Natural killer cell (primary cell): ENCODE measurements around the gene FHDC1. TPM values are rescaled to one million over a fixed set of nuclear protein-coding genes. Genes with fewer than 3 reads are reported as not detected.

Experiments used
- ATAC-seq, 3 donors: fragments of 150-1000 bp in 2 of 3; fragments of 200-7000 bp in 1 of 3; cut with Tn5 transposase; 1 replicate in 1 of 3; 2 replicates in 2 of 3; pipeline ENCODE4 v1.10.0; 2021; ENCODE audit warnings: mild to moderate bottlenecking in 2 of 3, moderate library complexity in 2 of 3
- DNase-seq, 2 donors: peaks; one replicate each; pipeline versions ENCODE4 v3.0.0 to v3.0.0-alpha.2; 2013 to 2021; ENCODE audit warnings: mixed read lengths in 1 of 2
- H3K27ac ChIP-seq: one replicate; pipeline ENCODE4 v1.5.1; 2013; ENCODE audit warnings: mild to moderate bottlenecking, low read length
- H3K27me3 ChIP-seq: one replicate; pipeline ENCODE4 v1.6.1; 2013; ENCODE audit warnings: low read length; ENCODE audit not compliant: control insufficient read depth, insufficient read depth
- H3K36me3 ChIP-seq: one replicate; pipeline ENCODE4 v1.6.1; 2013; ENCODE audit warnings: low read length; ENCODE audit not compliant: control insufficient read depth, insufficient read depth
- H3K4me1 ChIP-seq: one replicate; pipeline ENCODE4 v1.6.1; 2013; ENCODE audit warnings: low read length; ENCODE audit not compliant: control insufficient read depth, insufficient read depth
- H3K4me3 ChIP-seq: one replicate; pipeline ENCODE4 v1.5.1; 2013; ENCODE audit warnings: low read length
- H3K9me3 ChIP-seq: one replicate; pipeline ENCODE4 v1.6.1; 2013; ENCODE audit warnings: low read length; ENCODE audit not compliant: control insufficient read depth, insufficient read depth
- H3K27ac Mint-ChIP-seq, 2 donors: one replicate each; pipeline ENCODE4 v1.8.0; 2022; ENCODE audit warnings: mild to moderate bottlenecking in 2 of 2, mixed read lengths in 2 of 2, moderate library complexity in 1 of 2
- H3K27me3 Mint-ChIP-seq, 2 donors: one replicate each; pipeline ENCODE4 v1.8.0; 2022; ENCODE audit warnings: low read depth in 2 of 2, mixed read lengths in 2 of 2
- H3K36me3 Mint-ChIP-seq: one replicate; pipeline ENCODE4 v1.8.0; 2022; ENCODE audit warnings: mixed read lengths
- H3K4me1 Mint-ChIP-seq, 2 donors: one replicate each; pipeline ENCODE4 v1.8.0; 2022; ENCODE audit warnings: mixed read lengths in 2 of 2
- H3K4me3 Mint-ChIP-seq: one replicate; pipeline ENCODE4 v1.8.0; 2022; ENCODE audit warnings: mild to moderate bottlenecking, moderate library complexity, mixed read lengths
- H3K9me3 Mint-ChIP-seq, 2 donors: one replicate each; pipeline ENCODE4 v1.8.0; 2022; ENCODE audit warnings: mixed read lengths in 2 of 2
- WGBS: methylation state at CpG from one replicate; pipeline ENCODE4 v1.1.7; 2013; ENCODE audit warnings: missing lambda C conversion rate; ENCODE audit not compliant: insufficient coverage; 5-methylcytosine and 5-hydroxymethylcytosine counted together
- intact Hi-C: fragments of 100-400 bp; cut with micrococcal nuclease; formaldehyde crosslinking; loops from one replicate; pipeline ENCODE4 v1.14.2; 2022
- total RNA-seq, 4 donors: library from RNA; stranded (reverse); fragments of 120-200 nt in 1 of 4; gene quantifications; one replicate each; pipeline versions ENCODE4 v1.2.3 to v1.2.4, GENCODE V29; 2013 to 2022
- TF ChIP-seq, protein P1 (sequence below): fragments of 200-600 bp; IDR thresholded peaks from one replicate; pipeline ENCODE4 v1.8.0; 2022; ENCODE audit warnings: antibody characterized with exemption

FHDC1 gene
- total RNA-seq, 3 donors from 2014 or later (not counting 1 experiment from before 2014, with no cell fraction given), result 0.10 to 0.23 (median 0.16) TPM

DNA sequence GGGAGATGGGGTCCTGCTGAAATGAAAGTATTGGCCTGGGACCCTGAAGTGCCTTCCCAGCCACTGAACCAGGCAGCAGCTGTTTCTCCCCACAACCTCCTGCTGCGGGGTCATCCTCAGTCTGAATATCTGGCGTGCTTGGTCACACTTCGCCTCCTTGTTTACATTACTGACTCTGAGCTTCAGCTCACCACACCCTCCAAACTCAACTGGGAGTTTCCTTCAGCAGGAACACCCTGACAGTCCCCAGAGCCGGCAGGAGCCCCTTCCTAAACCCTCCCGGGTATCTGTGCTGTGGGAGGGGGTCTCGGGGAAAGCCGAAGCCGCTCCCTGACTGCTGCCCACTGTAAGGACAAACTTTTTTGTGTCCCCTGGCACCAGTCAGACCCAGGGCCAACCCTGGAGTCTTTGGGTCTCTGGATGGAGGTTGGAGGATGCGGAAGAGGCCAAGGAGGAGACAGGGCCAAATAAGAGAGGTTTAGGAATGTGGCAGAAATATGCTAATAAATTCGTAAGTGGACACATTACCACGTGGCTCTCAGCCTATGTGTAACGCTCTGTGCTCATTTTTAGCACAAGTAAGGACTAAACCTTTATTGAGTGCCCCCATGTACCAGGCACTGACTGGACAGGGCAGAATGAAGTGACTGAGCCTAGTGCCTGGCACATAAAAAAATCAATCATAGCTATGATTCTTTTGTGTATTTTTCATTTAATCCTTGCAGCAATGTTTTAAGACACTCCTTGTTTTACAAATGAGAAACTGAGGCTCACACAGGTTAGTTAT lies 20.7 kb downstream of the FHDC1 start:
- no peak overlapping the region for H3K4me3 ChIP-seq
- DNase-seq, result no peak
- no peaks in the 10 kb centered on the region for H3K9me3 ChIP-seq
- Mint-ChIP-seq H3K27me3 (no peaks in the 10 kb centered on the region), H3K4me1 (peaks cover 26 to 36% of the 10 kb centered on the region in 2 donors), H3K4me3 (peak overlapping the region; percentile 85), H3K27ac (peak overlapping the region; percentile 82 to 93), H3K9me3 (no peaks in the 10 kb centered on the region), H3K36me3 (no peaks in the 10 kb centered on the region)
- 85% methylated on average over 12 of the region's 12 CpGs for WGBS
- TF ChIP-seq, protein P1, sequence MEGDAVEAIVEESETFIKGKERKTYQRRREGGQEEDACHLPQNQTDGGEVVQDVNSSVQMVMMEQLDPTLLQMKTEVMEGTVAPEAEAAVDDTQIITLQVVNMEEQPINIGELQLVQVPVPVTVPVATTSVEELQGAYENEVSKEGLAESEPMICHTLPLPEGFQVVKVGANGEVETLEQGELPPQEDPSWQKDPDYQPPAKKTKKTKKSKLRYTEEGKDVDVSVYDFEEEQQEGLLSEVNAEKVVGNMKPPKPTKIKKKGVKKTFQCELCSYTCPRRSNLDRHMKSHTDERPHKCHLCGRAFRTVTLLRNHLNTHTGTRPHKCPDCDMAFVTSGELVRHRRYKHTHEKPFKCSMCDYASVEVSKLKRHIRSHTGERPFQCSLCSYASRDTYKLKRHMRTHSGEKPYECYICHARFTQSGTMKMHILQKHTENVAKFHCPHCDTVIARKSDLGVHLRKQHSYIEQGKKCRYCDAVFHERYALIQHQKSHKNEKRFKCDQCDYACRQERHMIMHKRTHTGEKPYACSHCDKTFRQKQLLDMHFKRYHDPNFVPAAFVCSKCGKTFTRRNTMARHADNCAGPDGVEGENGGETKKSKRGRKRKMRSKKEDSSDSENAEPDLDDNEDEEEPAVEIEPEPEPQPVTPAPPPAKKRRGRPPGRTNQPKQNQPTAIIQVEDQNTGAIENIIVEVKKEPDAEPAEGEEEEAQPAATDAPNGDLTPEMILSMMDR, result no peak
- H3K4me1 ChIP-seq, result peaks cover 20% of the 10 kb centered on the region
- peak overlapping the region; percentile 26 for H3K27ac ChIP-seq
- H3K27me3 ChIP-seq, result no peaks in the 10 kb centered on the region
- ATAC-seq, result peak in 1 of 3 donors; percentile 9
- intact Hi-C loops, result no loop called here
- no peaks in the 10 kb centered on the region for H3K36me3 ChIP-seq

DNA sequence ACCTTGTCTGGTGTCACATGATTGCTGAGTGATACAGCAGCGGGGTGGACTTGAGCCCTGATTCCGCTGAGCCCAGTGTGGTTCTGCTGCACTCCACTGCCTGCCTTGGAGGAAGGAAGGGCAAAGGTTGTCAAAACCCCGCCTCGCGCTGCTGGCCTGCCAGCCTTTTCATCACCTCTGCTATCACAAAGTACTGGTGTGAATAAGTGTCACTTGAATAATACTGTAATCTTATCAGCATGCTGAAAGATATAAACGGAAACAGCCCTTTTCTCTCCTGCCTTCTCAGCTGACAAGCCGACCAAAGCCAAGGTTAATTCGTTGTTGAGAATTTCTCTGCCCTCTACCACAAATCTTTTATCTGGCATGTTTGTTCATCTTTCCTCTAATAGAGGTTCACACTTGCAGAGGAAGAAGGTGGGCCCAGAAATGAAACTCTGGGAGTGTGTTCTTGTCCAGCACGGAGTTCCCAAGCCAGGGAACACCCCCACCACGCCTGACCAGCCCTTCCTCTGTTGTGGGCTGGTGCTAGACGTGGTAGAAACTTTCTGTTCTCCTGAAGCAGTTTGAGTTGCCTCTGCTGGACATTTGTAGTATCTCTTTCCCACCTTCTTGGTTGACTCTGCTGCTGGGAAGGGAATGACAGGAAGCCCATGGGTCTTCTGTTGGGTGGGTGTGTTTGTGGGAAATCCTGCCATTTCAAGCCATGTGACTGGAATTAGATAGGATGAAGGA lies 21.5 kb downstream of the FHDC1 start:
- intact Hi-C loops, result no loop called here
- Histone ChIP-seq H3K9me3 (no peaks in the 10 kb centered on the region), H3K36me3 (no peaks in the 10 kb centered on the region), H3K27me3 (no peaks in the 10 kb centered on the region), H3K4me3 (no peak overlapping the region), H3K27ac (peak overlapping the region; percentile 26), H3K4me1 (peaks cover 20% of the 10 kb centered on the region)
- TF ChIP-seq, protein P1, result no peak
- Mint-ChIP-seq H3K36me3 (no peaks in the 10 kb centered on the region), H3K27me3 (no peaks in the 10 kb centered on the region), H3K27ac (peak overlapping the region; percentile 82 to 93), H3K4me1 (peaks cover 26 to 36% of the 10 kb centered on the region in 2 donors), H3K9me3 (no peaks in the 10 kb centered on the region), H3K4me3 (peak overlapping the region; percentile 85)
- ATAC-seq, result peak; percentile 86 to 90 (median 88)
- 43% methylated on average over 11 of the region's 11 CpGs for WGBS
- peak; percentile 7 to 33 for DNase-seq

DNA sequence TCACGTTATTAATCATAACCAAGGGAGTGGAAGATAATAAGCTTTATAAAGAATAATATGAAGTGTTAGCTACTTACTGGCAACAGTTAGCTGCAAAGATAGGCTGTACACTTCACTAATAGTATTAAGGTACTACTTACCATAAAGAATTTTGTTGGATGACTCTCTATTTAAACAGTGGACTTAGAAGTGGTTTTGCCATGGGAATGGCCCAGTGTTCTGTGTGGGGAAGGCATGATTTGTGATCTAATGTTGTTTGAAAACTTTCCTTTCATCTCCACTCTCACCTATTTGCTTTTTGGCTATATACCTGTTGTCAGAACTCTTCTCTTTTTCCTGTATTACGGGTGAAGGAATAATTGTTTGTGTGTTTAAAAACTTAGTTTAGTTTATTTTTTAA lies 23.0 kb downstream of the FHDC1 start:
- Histone ChIP-seq H3K27me3 (no peaks in the 10 kb centered on the region), H3K27ac (no peak overlapping the region), H3K4me3 (no peak overlapping the region), H3K4me1 (peaks cover 20% of the 10 kb centered on the region), H3K9me3 (no peaks in the 10 kb centered on the region), H3K36me3 (no peaks in the 10 kb centered on the region)
- peaks cover 26 to 36% of the 10 kb centered on the region in 2 donors for H3K4me1 Mint-ChIP-seq
- H3K27ac Mint-ChIP-seq, result peak overlapping the region in 1 of 2 donors; percentile 93
- H3K9me3 Mint-ChIP-seq, result no peaks in the 10 kb centered on the region
- H3K4me3 Mint-ChIP-seq, result no peak overlapping the region
- DNase-seq, result no peak
- no peak for ATAC-seq
- no CpG with 5 or more reads among the region's 2 CpGs for WGBS
- TF ChIP-seq, protein P1, result no peak
- intact Hi-C loops, result no loop called here
- H3K36me3 Mint-ChIP-seq, result no peaks in the 10 kb centered on the region
- no peaks in the 10 kb centered on the region for H3K27me3 Mint-ChIP-seq
